Coronary artery (tissue), 2 donors: Measurements from ENCODE around the gene NBDY.

Source experiments
- DNase-seq: peaks from one replicate; pipeline ENCODE4 v3.0.0-alpha.2; 2017; ENCODE audit warnings: low spot score
- H3K27ac ChIP-seq, 2 donors: fragments of 200-600 bp; sonication (generic); one replicate each; pipeline ENCODE4 v1.5.1; 2016 to 2019
- H3K4me3 ChIP-seq: fragments of 200-600 bp; sonication (generic); 2 replicates; pipeline ENCODE4 v1.5.1; 2016; ENCODE audit warnings: mild to moderate bottlenecking, moderate library complexity
- TF ChIP-seq, protein P1 (sequence below): fragments of 200-600 bp; sonication (generic); IDR thresholded peaks from one replicate; pipeline ENCODE4 v1.5.1; 2019; ENCODE audit warnings: antibody characterized with exemption

Gene NBDY

DNA sequence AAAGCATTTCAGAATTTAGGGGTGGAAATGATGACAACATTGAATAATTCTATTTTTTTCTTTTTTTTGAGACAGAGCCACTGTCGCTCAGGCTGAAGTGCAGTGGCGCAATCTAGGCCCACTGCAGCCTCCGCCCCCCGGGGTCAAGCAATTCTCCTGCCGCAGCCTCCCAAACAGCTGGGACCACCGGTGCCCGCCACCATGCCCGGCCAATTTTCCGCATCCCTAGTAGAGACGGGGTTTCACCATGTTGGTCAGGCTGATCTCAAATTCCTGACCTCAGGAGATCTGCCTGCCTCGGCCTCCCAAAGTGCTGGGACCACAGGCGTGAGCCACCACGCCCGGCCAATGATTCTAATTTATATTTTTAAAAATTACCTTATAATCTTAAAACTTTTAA, 7.2 kb downstream of the NBDY start:
- no peak for DNase-seq
- Histone ChIP-seq H3K4me3 (no peak overlapping the region), H3K27ac (no peak overlapping the region)
- TF ChIP-seq, protein P1, sequence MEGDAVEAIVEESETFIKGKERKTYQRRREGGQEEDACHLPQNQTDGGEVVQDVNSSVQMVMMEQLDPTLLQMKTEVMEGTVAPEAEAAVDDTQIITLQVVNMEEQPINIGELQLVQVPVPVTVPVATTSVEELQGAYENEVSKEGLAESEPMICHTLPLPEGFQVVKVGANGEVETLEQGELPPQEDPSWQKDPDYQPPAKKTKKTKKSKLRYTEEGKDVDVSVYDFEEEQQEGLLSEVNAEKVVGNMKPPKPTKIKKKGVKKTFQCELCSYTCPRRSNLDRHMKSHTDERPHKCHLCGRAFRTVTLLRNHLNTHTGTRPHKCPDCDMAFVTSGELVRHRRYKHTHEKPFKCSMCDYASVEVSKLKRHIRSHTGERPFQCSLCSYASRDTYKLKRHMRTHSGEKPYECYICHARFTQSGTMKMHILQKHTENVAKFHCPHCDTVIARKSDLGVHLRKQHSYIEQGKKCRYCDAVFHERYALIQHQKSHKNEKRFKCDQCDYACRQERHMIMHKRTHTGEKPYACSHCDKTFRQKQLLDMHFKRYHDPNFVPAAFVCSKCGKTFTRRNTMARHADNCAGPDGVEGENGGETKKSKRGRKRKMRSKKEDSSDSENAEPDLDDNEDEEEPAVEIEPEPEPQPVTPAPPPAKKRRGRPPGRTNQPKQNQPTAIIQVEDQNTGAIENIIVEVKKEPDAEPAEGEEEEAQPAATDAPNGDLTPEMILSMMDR = no peak

DNA sequence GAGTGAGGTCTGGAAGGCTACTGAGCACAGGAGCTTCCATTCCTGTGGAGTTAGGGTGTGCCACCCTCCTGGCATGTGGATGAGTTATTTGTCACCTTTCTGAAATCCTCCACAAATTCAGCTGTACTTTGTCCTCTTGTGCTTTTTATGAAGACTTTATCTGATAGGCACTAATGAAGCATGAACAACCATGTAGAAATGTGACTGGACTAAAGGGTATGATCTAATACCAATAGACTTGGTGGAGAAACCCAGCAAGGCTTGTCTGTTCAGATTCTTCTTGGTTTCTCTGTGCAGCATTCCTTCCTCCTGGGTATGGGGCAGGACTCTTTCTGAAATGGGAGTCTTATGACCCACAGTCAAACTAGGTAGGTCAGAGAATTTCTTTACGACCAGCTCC, 9.6 kb downstream of the NBDY start:
- DNase-seq = no peak
- H3K4me3 ChIP-seq = no peak overlapping the region
- no peak overlapping the region for H3K27ac ChIP-seq
- TF ChIP-seq, protein P1 = no peak

DNA sequence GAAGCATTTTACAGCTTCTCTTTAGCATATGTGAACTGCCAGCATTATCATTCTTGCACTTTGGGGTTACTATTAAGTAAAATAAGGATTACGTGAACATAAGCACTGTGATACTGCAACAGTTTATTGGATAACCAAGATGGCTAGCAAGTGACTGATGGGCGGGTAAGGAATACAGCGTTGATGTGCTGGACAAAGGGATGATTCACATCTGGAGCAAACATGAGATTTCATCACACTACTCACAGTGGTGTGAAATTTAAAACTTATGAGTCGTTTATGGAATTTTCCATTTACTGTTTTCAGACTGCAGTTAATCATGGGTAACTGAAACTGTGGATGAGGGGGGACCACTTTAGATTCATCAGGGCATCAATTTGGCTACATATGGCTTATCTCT, 16.0 kb downstream of the NBDY start:
- DNase-seq = no peak
- TF ChIP-seq, protein P1 = no peak
- Histone ChIP-seq H3K4me3 (no peak overlapping the region), H3K27ac (no peak overlapping the region)

DNA sequence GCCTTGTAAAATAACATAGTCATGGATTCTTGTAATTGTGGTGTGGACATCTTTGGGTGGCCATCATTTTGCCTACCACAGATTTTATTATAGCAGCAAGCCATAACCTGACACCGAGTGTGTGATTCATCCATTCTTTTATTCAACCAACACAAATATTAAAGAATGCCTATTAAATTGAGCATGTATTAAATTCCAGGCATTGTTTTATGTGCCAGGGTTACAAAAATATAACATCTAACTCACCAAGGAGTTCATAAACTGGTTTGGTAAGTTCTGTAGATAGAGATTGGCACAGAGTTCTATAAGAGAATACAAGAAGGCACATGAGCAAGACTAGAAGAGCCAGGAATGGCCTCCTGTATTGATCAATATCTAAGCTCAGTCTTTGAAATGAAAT, 18.0 kb downstream of the NBDY start:
- Histone ChIP-seq H3K4me3 (no peak overlapping the region), H3K27ac (no peak overlapping the region)
- no peak for DNase-seq
- TF ChIP-seq, protein P1 = no peak

DNA sequence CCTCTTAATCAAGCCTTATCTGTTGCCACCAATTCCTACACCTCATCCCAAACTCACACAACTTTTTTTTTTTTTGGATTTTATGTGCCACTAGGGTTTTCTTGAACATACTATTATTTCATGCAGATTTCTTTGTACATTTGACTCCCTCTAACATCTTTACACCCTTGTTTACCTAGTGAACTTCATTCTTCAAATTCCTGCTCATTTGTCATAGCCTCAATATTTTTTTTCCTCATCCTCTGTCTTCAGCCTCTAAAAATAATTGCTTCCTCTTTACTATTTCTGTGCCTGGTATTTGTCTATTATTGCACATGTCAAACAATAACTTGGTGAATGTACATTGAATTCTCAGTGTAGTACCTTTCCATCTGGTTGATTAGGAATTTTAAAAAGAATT, 22.0 kb downstream of the NBDY start:
- no peak overlapping the region for H3K27ac ChIP-seq
- DNase-seq = no peak
- TF ChIP-seq, protein P1 = no peak
- no peak overlapping the region for H3K4me3 ChIP-seq

DNA sequence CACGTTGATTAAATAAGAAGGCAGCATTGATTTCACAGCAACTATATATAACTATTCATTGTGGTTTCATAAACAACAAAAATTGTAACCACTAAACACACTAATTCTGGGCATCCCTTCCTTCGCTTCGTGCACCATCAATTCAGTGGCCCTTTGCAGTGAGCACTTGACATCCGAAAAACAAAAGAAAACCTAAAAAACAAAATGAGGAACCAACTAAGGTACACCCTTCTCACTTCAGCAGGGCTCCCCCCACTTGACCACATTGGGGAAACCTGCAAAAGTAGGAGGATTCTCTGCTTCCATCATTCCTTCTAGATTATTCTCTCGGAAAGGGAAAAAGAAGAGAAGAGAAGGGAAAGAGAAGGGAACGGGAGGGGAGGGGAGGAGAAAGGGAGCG, 28.3 kb downstream of the NBDY start:
- no peak for DNase-seq
- no peak overlapping the region for H3K4me3 ChIP-seq
- TF ChIP-seq, protein P1 = no peak
- no peak overlapping the region for H3K27ac ChIP-seq

DNA sequence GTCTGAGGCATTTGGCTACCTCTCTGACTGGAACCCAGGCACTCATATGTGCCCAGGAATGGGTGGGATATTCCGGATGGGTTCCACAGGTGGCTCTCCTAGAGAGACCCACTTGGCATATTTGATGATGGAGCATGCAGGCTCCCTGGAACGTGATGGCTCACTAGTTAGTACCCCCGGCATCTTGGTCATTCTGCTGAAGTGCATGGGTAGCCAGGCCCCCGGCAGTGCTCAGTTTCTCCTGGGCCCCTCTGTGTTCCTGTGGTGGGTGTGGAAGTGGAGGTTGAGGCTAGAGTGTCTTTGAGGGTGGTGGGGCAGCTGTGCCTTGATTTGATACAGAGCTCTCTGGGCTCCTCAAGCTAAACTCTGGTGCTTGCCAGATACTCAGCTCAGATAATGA, 29.4 kb downstream of the NBDY start:
- TF ChIP-seq, protein P1 = no peak
- H3K4me3 ChIP-seq = no peak overlapping the region
- no peak for DNase-seq
- H3K27ac ChIP-seq = no peak overlapping the region
